NCI-H2107 (cell line): ENCODE results near the gene MSH3.

Source experiments
- DNase-seq: peaks from one replicate; lab custom pipeline; 2025; lab: John Stamatoyannopoulos, UW

The MSH3 gene

DNA sequence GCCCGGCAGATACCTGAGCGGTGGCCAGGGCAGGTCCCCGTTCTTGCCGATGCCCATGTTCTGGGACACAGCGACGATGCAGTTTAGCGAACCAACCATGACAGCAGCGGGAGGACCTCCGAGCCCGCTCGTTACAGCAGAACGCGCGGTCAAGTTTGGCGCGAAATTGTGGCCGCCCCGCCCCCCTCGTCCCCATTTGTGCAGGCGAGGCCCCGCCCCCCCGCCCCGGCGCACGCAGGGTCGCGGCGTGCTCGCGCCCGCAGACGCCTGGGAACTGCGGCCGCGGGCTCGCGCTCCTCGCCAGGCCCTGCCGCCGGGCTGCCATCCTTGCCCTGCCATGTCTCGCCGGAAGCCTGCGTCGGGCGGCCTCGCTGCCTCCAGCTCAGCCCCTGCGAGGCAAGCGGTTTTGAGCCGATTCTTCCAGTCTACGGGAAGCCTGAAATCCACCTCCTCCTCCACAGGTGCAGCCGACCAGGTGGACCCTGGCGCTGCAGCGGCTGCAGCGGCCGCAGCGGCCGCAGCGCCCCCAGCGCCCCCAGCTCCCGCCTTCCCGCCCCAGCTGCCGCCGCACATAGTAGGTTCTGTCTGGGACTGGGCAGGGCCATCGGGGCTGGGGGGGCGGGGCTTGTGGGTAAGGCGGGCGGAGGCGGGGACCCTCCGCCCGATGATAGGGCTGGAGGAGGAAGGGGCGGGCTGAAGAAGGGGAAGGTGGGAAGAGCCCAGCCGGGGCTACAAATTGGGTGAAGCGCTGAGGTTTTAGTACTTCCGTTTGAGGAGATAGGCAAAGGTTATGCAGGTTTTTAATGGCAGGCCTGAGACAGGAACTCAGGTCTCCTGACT is at the start of gene MSH3, which contains the start of gene DHFR:
Gene MSH3 (plus strand): TSS at position 262 of the 840 bp plus-strand sequence. CDS start 76 bp downstream, at position 338.
Gene DHFR (minus strand): TSS at position 593 of the 840 bp plus-strand sequence. CDS start 494 bp downstream, at position 99.
- peak; percentile 48 for DNase-seq

DNA sequence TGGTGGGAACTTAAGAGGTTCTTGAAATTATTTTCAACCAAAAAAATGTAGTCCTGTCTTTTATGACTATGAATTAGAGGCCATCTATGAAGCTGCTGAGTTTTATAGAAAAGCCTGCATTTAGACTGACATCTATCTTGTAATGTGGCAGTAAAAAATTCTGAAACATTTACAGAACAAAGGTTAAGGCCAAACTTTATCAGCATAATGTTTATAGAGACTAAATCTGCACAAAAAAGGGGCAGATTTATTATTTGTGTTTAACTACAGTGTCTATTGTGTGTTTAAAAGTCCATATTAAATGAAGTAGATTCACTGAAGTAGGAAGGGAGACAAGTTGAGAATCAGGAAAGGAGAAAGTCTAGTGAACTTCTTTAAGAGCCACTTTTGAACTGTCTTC is 47.1 kb upstream of the MSH3 start:
- no peak for DNase-seq

DNA sequence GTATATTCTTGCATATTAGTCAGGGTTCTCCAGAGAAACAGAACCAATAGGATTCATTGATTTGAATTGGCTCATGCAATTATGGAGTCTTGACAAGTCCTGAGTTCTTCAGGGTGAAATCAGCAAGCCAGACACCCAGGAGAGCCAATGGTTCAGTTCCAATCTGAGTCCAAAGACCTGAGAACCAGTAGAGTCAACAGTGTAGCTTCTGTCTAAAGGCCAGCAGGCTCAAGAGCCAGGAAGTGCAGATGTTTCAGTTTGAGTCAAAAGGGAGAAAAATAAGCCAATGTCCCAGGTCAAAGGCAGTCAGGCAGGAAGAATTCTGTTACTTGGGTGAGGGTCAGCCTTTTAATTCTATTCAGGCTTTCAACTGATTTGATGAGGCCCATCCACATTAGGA is 46.6 kb upstream of the MSH3 start:
- no peak for DNase-seq

DNA sequence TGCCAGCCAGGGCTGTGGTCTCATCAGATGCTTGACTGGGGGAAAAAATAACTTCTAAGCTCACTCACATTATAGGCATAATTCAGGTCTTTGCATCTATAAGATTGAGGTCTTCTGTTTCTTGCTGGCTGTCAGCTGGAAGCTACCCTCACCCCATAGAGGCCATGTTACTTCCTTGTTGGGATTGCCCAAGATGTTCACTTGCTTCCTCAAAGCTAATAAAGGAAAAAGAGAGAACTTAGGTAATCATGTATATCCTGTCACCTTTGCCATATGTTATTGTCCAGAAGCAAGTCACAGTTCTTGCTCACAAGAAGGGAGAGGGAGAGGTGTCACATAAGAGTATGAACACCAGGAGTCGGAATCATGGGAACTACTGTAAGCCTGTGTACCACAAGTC is 45.7 kb upstream of the MSH3 start:
- DNase-seq = no peak

DNA sequence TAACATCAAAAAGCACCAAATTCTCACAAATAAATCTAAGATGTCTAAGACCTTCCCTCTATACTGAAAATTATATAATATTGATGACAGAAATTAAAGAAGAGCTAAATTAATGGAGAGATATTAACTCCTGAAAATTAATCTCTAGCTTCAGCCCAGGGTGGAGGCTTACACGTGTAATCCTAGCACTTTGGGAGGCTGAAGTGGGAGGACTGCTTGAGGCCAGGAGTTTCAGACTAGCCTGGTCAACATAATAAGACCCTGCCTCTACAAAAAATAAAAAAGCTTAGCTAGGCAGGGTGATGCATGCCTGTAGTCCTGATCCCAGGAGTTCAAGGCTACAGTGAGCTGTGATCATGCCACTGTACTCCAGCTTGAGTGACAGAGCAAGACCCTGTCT is 44.8 kb upstream of the MSH3 start:
- no peak for DNase-seq

DNA sequence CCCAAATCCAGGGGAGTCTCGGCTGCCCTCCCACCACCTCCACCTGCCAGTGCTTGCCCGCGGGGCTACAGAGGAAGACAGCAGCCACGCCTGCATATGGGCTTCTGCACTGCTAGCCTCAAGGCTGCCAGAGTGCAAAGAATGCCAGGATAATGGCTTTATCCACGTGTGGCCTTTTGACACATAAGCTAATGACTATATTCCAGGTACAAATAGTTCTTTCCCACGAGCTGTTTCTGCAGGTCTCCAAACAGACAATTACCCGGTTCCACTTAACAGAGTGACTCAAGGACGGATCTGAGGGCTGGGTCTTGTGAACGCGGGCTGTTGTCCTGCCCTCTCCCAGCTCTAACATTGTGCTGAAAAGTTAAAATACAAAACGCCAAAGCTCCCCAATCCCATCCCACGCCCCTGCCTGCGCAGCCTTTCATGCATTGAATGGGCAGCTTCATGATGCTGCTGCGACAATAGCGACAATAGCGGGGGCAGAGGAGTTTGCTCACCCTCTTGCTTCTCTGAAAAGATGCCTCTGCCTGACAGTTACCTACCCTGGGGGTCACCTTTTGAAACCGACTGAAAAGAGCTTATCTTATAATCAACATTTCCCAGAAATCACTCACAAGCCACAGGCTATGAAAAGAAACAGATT is 39.1 kb upstream of the MSH3 start:
- no peak for DNase-seq

DNA sequence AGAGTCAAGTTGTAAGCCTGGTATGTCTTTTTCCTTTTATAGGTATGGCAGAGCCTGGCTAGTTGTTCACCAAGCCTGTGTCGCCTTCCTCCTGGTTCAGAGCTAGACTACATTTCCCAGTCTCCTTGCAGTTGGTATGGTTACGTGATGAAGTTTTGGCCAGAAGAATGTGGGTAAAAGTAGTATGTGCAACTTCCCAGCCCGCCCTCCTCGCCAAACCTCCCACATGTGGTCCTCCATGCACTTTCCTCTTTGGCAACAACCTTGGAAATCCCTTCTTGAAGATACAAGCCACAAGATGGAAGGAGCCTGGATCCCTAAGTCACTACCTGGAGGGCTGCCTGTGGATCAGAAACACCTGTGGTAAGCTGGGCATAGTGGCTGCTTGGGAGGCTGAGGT is 36.0 kb upstream of the MSH3 start:
- DNase-seq = no peak

DNA sequence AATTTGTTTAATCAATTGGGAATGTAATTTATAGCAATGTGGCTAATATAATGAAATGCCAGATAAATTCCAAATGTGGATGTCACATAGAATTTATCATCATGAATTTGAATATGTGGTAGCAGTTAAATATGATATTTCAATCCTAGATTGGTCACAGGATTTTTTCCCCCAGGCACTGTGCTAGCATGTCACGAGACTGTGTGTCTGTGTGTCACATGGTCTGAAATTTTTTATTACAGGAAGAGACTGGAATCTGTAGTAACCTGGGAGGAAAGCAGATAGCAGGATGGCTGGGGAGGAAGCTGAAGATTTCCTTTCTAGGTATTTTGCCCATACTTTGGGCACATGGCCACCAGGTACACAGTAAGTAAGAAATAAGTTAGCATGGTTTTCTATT is 35.4 kb upstream of the MSH3 start:
- DNase-seq = no peak

DNA sequence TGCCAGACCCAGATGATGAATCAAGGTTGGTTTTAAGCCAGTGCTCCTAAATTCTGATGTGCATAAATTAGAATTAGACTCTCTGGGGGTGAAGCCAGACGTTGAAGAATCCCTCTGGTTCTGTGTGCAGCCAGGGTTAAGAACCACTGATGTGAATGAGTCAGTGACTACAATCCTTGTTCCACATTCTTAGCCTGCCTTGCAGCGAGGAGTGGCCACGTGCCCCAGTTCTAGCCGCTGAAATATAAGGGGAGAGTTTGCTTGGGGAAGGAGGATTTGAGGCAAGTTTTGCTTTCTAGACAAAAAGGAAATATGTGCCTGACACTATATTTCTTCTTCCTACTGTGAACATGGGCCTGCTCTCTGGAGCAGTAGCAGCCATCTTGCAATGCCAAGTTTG is 34.2 kb upstream of the MSH3 start:
- DNase-seq = no peak

DNA sequence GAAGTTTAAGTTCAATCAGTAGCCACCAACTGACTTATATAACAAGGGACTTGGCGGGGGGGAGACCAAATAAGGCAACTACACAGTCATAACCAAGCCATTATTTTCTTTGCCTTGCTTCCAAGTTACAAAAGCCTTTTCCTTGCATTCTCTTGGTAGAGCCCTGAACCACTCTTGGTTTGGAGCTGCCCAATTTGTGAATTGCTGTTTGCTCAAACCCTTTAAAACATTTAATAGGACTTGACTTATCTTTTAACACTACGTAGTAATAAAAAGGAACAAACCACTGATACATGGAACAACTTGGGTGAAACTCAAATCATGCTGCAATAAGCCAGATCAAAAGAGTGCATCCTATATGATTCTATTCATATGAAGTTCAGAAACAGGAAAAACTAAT is 31.7 kb upstream of the MSH3 start:
- DNase-seq = no peak

DNA sequence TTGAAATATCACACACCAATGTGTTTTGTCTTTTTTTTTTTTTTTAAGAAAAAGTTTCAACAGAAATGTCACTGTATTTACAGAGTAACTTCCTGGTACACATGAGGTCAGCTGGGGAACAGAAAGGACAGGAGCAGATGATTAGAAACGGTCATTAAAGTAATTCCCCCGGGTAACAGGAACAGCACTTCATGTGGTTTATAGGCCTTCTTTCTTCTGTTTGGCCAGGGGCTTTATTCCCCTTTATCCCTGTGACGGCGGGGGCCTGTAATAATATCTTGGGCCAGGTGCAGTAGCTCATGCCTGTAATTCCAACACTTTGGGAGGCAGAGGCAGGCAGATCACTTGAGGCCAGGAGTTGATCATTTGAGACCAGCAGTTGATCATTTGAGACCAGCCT is 30.5 kb upstream of the MSH3 start:
- DNase-seq = no peak

DNA sequence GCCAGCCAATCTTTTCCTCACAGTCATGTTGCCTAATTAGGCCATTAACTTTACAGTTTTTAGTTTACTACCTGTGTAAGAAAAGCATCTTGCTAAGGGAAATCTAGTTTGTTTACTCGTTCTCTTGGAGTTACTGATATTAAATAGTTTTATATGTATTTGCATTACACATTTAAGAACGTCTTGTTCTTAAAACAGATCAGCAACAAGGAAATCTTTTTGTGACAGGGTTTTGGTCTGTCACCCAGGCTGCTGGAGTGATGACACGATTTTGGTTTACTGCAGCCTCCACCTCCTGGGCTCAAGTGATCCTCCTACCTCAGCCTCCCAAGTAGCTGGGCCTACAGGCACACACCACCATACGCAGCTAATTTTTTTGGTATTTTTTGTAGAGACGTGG is 29.2 kb upstream of the MSH3 start:
- DNase-seq = no peak

DNA sequence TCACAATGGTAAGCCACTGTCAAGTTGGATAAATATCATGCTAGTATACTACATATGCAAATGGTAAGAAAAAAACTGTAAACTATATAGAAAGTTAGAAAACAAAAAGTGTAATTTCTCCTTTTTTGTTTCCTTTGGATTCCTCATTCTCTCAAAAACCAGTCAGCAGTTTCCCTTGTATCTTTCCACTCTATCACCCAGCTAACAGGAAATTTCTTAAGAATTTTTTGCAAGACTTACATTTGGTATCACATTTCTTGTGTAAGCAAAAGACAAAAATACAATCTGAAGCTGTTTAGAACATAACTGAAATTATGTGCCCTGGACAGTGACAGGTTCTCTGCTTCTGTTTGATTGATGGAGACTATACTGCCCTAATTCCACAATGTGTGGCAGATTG is 25.2 kb upstream of the MSH3 start:
- no peak for DNase-seq

DNA sequence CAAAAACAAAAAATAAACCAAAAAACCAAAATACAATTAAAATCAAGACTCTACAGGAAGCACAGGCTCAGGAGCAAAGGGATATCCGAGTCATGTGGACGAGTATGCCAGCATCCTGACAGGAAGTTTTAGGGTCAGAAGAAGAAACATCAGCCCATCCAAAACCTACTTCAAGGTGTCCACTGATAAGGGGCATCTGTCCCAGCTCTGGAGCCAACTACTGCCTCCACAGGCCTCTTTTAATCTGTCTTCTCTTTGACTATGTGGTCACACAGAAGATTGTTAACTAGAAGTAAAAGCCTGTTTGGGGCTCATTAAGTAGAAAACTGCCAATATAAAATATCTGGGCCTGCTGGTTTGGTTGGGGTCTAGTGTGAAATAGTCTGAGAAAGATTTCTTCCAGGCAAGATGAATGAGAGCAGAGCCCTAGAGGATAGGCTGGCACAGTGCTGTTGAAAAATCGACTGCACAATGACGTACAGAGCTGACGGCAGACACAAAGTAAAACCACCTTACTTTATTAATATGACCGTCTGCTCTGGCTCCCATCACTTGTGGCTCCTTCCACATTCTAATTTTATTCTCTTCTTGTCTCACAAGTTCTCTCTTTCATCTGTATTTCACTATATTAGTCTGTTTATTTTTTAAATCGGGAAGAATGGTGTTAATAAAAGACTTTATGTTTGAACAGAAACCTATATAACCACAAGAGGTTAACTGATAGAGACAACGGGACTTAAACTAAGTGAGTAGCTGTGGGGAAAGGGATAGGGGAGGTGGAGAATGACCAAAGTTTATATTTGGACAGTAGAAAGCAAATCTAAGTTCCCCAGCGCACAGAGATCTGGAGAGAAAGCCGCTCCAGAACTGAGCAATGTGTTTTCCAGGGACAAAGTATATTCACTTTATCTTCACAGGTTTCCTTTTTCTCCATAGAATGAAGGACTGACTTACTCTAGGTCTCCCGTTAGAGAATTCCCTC is 22.9 kb upstream of the MSH3 start:
- DNase-seq = no peak

DNA sequence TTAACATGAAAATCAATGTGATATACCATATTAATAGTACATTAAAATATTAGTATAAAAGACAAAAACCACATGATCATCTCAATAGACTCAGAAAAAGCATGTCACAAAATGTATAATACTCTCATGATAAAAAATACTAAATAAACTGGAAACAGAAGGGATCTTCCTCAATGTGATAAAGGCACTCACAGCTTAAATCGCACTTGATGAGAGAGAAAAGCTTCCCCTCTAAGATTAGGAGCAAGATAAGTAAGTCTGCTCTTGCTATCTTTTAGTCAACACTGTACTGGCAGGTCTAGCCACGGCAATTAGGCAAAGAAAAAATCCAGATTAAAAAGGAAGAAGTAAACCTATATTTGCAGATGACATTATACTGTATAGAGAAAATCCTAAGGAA is 21.8 kb upstream of the MSH3 start:
- DNase-seq = no peak

DNA sequence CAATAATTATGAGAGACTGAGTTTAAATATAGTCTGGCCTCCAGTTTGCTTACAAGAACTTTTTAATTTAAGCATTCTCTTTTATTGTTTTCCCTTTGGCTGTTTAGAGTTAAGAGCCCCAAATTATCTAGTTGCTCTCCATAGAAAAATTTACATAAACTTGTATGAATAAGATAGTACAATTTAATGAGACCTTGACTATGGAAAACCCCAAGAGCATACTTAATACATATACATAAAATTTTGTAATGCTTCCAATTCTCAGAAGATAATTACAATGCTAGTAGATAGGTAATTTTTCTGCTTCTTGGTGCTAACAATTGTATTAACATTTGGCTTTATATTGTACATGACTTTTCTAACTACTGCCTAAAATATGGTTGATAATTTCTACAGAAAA is 20.3 kb upstream of the MSH3 start:
- DNase-seq = no peak

DNA sequence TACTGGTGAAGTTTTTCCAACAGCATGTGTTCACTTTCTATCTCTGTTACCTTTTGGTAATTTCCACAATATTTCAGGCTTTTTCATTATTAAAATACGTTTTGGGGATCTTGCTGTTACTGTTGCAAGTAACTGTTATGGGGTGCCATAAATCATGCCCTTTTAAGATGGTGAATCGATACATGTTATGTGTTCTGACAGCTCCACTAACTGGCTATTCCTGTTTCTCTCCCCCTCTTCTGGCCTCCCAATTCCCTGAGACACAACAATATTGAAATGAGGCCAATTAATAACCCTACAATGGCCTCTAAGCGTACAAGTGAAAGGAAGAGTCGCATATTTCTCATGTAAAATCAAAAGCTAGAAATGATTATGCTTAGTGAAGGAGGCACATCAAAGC is 13.1 kb upstream of the MSH3 start:
- no peak for DNase-seq

DNA sequence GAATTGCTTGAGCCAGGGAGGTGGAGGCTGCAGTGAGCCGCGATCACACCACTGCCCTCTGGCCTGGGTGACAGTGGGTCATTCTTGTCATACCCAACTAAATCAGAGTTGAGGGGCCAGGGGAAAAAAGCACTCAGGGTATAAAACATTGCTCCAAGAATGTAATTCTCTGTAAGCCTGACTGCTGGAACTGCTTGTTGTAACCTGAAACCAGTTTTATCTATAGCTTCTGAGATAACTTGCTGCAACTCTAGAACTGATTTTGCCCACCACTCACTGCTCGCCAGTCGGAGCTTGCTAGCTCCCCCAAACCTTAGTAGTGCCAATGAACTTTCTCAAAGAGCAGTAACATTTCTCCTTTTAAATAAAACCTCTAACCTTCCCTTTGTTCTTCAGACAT is 9.6 kb upstream of the MSH3 start:
- no peak for DNase-seq

DNA sequence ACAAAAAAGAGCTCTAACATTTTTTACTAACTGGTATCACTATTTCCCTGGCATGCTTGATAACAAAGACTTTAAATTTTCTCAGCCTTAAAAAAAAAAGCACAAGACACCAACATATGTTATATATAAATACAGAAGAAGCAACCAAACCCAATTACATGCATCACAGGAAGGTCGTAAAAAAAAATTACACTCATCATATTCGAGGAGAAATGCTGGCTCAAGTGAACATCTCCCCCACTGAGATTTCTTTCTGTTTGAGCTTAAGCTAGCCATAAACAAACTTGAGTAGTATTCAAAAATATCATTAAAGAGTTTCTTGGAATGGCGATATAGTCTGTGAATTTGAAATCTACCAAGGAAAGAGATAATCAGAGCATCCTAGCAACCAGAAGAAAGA is 7.5 kb upstream of the MSH3 start:
- no peak for DNase-seq

DNA sequence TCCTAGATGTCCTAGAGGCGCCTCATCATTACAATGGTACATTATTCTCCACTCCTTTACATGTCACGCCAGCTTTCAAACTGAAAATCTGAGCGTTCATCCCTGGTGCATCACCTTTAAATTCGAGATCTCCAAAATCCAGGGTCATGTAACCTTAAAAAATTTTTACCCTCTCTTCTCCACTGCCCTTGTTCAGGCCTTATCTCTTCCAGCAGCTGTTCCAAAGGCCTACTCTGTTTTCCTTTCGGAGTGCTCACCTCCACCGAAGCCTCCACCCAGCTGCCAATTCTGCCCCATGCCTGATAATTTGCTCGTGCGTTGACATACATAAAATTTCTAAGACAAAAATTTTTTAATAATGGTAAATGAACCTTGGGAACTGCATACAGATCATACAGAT is 950 bp upstream of the MSH3 start:
- no peak for DNase-seq

DNA sequence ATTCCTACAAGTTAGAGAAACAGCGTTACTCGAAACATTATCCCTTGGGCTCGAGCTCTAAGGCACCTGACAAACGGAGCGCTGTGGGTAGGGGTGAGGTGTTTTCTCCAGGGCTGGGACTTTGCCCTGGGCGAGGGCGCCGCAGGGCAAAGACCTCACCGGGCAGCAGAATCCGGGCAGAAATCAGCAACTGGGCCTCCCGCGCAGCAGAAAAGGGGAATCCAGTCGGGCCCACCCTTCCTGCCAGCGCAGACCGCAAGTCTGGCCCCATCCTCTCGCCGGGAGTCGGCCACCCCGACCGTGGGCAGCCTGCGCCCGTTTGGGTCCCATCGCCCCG is 430 bp upstream of the MSH3 start:
- no peak for DNase-seq

DNA sequence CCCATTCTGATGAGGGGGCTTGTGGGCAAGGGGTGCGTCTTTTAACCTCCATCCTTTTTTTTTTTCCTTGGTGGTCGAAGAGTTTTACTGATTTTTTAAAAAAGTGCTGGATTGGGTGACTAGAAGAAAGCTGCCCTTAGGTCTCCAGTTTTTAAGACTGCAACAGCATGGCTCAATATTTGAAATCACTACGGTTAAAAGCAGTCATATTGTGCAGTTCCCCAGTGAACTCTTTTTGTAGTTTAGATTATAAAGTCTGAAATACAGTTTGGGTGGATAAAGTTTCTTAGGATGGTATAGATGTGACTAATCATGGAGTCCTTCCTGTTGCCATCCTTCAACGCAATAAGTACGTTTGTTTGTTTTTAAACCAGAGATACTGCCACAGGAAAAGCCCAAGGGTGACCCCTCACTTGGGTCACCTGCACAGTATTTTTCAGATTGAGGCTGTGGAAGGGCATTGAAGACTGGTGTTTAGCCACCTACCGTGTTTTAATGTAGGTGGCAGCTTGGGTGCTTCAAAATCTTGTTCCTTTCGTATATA is 851 bp downstream of the MSH3 start:
- DNase-seq = no peak
